Fibroblast of the aortic adventitia (primary cell): ENCODE results near the gene PKIB. TPM values are rescaled to one million over a fixed set of nuclear protein-coding genes. Genes with fewer than 3 reads are reported as not detected.
"Not testable (repeated sequence)": the region's sequence is repeated elsewhere in the genome, so short reads cannot be mapped to it uniquely, and the experiment has no call there.

ENCODE experiments used
- DNase-seq: peaks from one replicate; pipeline ENCODE4 v3.0.0-alpha.2; 2010; ENCODE audit warnings: low read depth
- H3K4me3 ChIP-seq: 2 replicates; pipeline ENCODE4 v1.5.1; 2011; ENCODE audit warnings: low read depth, mild to moderate bottlenecking, control low read depth, low read length, moderate library complexity
- CTCF ChIP-seq: IDR thresholded peaks from 2 replicates; pipeline ENCODE4 v1.5.1; 2011; ENCODE audit warnings: mild to moderate bottlenecking, low read length, control low read depth, inconsistent platforms; ENCODE audit not compliant: insufficient read depth
- total RNA-seq: library from RNA; depleted of rRNA; stranded (reverse); fragments of >200 nt; gene quantifications from 2 replicates; pipeline ENCODE4 v1.2.3, GENCODE V29; 2012; ENCODE audit warnings: low replicate concordance

The PKIB gene
- total RNA-seq, 1 donor, result 3.1 TPM

- no peak overlapping the region for H3K4me3 ChIP-seq
- no peak for TF ChIP-seq CTCF
- DNase-seq, result no peak
Observed at GRCh38 chr6:122631571-122632249, 21.5 kb downstream of the PKIB start.

DNA sequence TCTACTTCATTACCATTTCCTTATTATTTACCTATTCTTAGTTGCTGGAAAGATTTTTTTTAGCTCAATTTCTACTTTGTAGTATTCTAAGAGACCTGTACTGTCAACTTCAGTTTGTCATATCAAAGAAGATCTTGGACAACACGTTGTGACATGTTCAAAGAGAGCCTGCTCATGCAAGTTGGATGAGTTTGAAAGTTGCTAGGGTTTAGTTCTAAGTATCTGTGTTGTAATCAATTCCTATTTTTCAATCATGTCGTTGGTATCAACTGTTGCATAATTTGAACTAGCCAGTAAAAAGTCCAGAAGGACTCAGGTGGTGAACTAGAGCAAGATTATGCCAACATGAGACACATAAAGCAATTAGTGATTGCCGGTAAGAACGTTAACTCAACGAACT, 30.2 kb downstream of the PKIB start:
- DNase-seq, result no peak
- H3K4me3 ChIP-seq, result no peak overlapping the region
- no peak for TF ChIP-seq CTCF

- TF ChIP-seq CTCF, result no peak
- DNase-seq, result no peak
Observed at GRCh38 chr6:122641819-122642218, 31.6 kb downstream of the PKIB start.

GRCh38 chr6:122642604-122643003, 32.4 kb downstream of the PKIB start:
- not testable (repeated sequence) for H3K4me3 ChIP-seq, DNase-seq

More at GRCh38 chr6:122641819-122642218, 31.6 kb downstream of the PKIB start:
- H3K4me3 ChIP-seq, result no peak overlapping the region

DNA sequence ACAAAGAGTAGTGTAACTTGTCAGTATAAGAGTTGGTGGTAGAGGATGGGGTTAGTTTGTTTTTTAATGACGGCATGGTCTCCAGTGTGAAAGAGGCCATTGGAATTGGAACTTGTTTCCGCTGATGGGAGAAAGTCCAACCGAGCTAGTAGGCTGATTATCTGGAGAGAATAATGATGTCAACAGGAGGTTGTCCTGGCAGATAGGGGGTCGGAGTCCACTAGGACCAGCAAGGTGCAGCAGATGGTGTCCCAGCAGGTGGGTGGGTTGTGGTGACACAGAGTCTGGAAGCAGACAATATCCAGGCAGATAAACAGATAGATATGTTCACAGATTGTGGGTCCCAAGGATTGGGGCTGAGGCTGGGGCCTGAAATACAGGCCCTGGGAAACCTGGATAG, 35.1 kb downstream of the PKIB start:
- TF ChIP-seq CTCF, result no peak
- no peak for DNase-seq
- no peak overlapping the region for H3K4me3 ChIP-seq

DNA sequence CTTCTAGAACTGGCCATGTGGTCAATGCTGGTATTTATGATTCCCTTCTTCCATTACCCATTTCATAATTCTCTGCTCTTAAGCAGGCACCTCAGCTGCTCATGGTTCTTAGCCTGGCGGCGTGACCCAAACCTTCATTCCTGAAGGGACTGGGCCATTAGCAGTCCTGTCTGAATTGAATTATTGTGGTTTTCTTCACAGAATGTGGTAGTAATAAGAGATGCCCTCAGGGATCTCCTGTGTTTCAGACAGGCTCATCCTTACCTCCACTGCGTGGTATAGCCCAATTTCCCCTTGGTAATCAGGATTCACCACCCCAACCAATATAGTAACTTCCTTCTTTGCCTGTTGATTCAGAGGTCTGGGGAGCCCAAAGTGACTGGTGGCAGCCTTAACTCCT, 37.6 kb downstream of the PKIB start:
- DNase-seq, result no peak
- TF ChIP-seq CTCF, result no peak
- H3K4me3 ChIP-seq, result no peak overlapping the region

DNA sequence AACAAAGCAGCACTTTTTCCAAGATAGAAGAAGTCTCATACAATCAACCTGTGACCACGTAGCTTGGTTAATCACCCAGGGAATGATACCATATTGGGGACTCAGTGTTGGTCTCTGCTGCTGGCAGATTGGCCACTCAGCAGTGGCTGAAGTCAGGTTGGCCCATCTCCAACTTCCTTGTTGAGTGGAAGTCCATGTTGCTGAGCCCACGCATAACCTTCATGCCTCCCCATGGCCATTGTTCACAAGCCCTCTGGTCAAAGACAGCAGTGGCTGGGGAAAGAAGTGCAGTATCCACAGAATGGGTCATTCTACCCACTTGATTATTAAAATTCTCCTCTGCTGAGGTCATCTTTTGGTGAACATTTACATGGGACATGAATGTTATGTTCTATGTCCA, 38.5 kb downstream of the PKIB start:
- no peak for TF ChIP-seq CTCF
- no peak overlapping the region for H3K4me3 ChIP-seq
- DNase-seq, result no peak
